ENCODE measurements around the gene ZNF609. TPM values are rescaled to one million over a fixed set of nuclear protein-coding genes. Genes with fewer than 3 reads are reported as not detected.

ZNF609 gene
- total and polyA plus RNA-seq, 10 of the 15 experiments (the other 5 are each of a cell fraction or from before 2014, with no cell fraction given) = 5.1 to 35.3 (median 13.6) TPM

GRCh38 chr15:64485796-64486195 is 25.4 kb downstream of the ZNF609 start:
- H2AFZ ChIP-seq (ENCODE audit: control insufficient read depth, low read depth, low read length) = no peak overlapping the region
- FAIRE-seq (no peak), ATAC-seq (no peak), DNase-seq (ENCODE audit: low read depth, low spot score) (no peak)
- H3K36me3 ChIP-seq (ENCODE audit: control insufficient read depth in 2 of 2, insufficient read depth in 2 of 2, low read length in 1 of 2) = peaks cover 0 to 3% of the 10 kb centered on the region in 2 experiments; a peak in 1 of 4 replicates
- H3K4me1 ChIP-seq (ENCODE audit: control insufficient read depth, insufficient read depth, low read length) = no peaks in the 10 kb centered on the region
- H4K20me1 ChIP-seq (ENCODE audit: control insufficient read depth, insufficient read depth) = no peaks in the 10 kb centered on the region
- RAD21 ChIA-PET (ENCODE audit: unreplicated experiment) = no interaction called here
- H3K4me2 ChIP-seq (ENCODE audit: control insufficient read depth, insufficient read depth) = no peak overlapping the region
- no TSS peak for BruUV-seq (replicated peaks)
- SMC1A ChIA-PET (ENCODE audit: uncharacterized antibody, unreplicated experiment) = interaction anchor here (1.0 to 1.6 kb wide), 3 partner anchors 14 to 89 kb away, joined by 3 read pairs; no protein-coding TSS in a partner anchor
- in situ Hi-C loops (cut with MboI) (no loop called here), intact Hi-C loops (cut with micrococcal nuclease; ENCODE audit: unreplicated experiment) (no loop called here)
- H3K27me3 ChIP-seq (replicated peaks in 1 of 2; ENCODE audit: control insufficient read depth in 2 of 2, insufficient read depth in 2 of 2, low read length in 1 of 2) = no peaks in the 10 kb centered on the region
- no peak overlapping the region for H3K27ac ChIP-seq (ENCODE audit: control insufficient read depth, insufficient read depth)
- H3K9ac ChIP-seq (ENCODE audit: control insufficient read depth, insufficient read depth, low read length) = no peak overlapping the region
- H3K79me2 ChIP-seq (ENCODE audit: control insufficient read depth, insufficient read depth, low read length) = peaks cover 10% of the 10 kb centered on the region
- no peaks in the 10 kb centered on the region for H3K9me3 ChIP-seq (replicated peaks; ENCODE audit: control insufficient read depth, insufficient read depth, low read length)
- CTCF ChIA-PET = no interaction called here
- POLR2A ChIA-PET = interaction anchor here (0.7 kb wide), 2 partner anchors 9 to 22 kb away, joined by 3 to 4 read pairs; no protein-coding TSS in a partner anchor
- no peak overlapping the region for H3K4me3 ChIP-seq
- TF ChIP-seq BCL11A (IDR thresholded peaks at IDR 0.05; ENCODE audit: low read depth, low read length) (no peak), TCF7 (IDR thresholded peaks at IDR 0.05; ENCODE audit: borderline replicate concordance) (no peak), CEBPB (IDR thresholded peaks at IDR 0.05; ENCODE audit: borderline replicate concordance in 1 of 2, low read depth in 2 of 2, low read length in 2 of 2) (no peak), BACH1 (IDR thresholded peaks at IDR 0.05; ENCODE audit: borderline replicate concordance) (no peak), ZSCAN29 (IDR thresholded peaks at IDR 0.05) (no peak), BCLAF1 (IDR thresholded peaks at IDR 0.05) (no peak), NFIC (IDR thresholded peaks at IDR 0.05; ENCODE audit: low read depth, low read length) (no peak), NFYA (IDR thresholded peaks at IDR 0.05; ENCODE audit: borderline replicate concordance, low read depth, low read length) (no peak), MYC (IDR thresholded peaks at IDR 0.05; ENCODE audit: insufficient read depth, insufficient read length, insufficient replicate concordance, low read length, severe bottlenecking) (no peak), NRF1 (conservative IDR thresholded peaks at IDR 0.05; ENCODE audit: low read depth, low read length) (no peak), CHD1 (IDR thresholded peaks at IDR 0.05; ENCODE audit: low read depth, low read length) (no peak), HDGF (IDR thresholded peaks at IDR 0.05) (no peak)
- TF ChIP-seq, protein P1, sequence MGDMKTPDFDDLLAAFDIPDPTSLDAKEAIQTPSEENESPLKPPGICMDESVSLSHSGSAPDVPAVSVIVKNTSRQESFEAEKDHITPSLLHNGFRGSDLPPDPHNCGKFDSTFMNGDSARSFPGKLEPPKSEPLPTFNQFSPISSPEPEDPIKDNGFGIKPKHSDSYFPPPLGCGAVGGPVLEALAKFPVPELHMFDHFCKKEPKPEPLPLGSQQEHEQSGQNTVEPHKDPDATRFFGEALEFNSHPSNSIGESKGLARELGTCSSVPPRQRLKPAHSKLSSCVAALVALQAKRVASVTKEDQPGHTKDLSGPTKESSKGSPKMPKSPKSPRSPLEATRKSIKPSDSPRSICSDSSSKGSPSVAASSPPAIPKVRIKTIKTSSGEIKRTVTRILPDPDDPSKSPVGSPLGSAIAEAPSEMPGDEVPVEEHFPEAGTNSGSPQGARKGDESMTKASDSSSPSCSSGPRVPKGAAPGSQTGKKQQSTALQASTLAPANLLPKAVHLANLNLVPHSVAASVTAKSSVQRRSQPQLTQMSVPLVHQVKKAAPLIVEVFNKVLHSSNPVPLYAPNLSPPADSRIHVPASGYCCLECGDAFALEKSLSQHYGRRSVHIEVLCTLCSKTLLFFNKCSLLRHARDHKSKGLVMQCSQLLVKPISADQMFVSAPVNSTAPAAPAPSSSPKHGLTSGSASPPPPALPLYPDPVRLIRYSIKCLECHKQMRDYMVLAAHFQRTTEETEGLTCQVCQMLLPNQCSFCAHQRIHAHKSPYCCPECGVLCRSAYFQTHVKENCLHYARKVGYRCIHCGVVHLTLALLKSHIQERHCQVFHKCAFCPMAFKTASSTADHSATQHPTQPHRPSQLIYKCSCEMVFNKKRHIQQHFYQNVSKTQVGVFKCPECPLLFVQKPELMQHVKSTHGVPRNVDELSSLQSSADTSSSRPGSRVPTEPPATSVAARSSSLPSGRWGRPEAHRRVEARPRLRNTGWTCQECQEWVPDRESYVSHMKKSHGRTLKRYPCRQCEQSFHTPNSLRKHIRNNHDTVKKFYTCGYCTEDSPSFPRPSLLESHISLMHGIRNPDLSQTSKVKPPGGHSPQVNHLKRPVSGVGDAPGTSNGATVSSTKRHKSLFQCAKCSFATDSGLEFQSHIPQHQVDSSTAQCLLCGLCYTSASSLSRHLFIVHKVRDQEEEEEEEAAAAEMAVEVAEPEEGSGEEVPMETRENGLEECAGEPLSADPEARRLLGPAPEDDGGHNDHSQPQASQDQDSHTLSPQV (IDR thresholded peaks at IDR 0.05) = no peak
